Lower leg skin (tissue), 3 donors: ENCODE measurements around the gene DHX40.

Experiments
- CTCF ChIP-seq, 3 donors: fragments of 450-650 bp; IDR thresholded peaks; one replicate each; pipeline ENCODE4 v1.5.1; 2016; ENCODE audit warnings: antibody characterized with exemption in 3 of 3, mild to moderate bottlenecking in 3 of 3, moderate library complexity in 2 of 3
- POLR2A ChIP-seq, 2 donors: fragments of 450-650 bp; IDR thresholded peaks; one replicate each; pipeline ENCODE4 v1.6.1; 2016 to 2017; ENCODE audit warnings: antibody characterized with exemption in 2 of 2, mild to moderate bottlenecking in 1 of 2, moderate library complexity in 1 of 2

GRCh38 chr17:59634632-59635541 lies 69.5 kb downstream of the DHX40 start:
- TF ChIP-seq POLR2A (IDR thresholded peaks at IDR 0.05) (no peak), CTCF (IDR thresholded peaks at IDR 0.05) (no peak)
